NCI-H2196 treated with DMSO at 0.1 percent for 48 hours (cell line): ENCODE data around the gene SHC4.

Experiments
- DNase-seq: peaks from one replicate; lab custom pipeline; 2025; ENCODE audit not compliant: unreplicated experiment; lab: John Stamatoyannopoulos, UW

The SHC4 gene, protein sequence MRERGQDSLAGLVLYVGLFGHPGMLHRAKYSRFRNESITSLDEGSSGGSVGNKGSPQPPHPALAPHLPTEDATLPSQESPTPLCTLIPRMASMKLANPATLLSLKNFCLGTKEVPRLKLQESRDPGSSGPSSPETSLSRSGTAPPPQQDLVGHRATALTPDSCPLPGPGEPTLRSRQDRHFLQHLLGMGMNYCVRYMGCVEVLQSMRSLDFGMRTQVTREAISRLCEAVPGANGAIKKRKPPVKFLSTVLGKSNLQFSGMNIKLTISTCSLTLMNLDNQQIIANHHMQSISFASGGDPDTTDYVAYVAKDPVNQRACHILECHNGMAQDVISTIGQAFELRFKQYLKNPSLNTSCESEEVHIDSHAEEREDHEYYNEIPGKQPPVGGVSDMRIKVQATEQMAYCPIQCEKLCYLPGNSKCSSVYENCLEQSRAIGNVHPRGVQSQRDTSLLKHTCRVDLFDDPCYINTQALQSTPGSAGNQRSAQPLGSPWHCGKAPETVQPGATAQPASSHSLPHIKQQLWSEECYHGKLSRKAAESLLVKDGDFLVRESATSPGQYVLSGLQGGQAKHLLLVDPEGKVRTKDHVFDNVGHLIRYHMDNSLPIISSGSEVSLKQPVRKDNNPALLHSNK

DNA sequence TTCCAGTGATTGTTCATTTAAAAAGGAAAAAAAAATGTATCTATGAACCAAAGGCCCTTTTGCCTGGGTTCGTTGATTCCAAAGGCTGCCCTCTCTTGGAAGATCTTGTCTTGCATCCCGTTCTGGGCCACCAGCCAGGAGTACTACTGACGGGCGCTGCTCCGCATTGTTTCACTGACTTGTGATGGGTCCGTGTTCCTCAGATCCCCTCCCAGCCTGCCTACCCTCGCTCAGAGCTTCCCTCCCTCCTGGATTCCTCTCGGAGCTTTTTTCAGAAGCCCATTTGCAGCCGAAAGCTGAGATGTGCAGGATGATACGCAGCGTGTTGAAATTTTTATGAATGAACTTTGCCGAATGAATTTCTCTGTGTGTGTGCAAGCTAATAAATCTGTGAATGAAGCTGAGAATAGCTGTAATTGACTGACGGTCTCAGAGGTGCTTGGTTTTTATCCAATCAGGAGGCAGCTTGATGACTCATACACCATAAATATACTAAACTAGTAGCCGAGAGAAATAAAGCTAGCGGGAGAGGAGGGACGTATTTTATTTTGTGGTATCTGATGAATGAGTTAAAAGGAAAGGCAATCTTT lies at the start of gene SHC4:
SHC4 (minus strand) TSS at position 396 of the 590 bp plus-strand sequence. CDS start 904 bp downstream, outside the sequence.
- peak; percentile 3 for DNase-seq

DNA sequence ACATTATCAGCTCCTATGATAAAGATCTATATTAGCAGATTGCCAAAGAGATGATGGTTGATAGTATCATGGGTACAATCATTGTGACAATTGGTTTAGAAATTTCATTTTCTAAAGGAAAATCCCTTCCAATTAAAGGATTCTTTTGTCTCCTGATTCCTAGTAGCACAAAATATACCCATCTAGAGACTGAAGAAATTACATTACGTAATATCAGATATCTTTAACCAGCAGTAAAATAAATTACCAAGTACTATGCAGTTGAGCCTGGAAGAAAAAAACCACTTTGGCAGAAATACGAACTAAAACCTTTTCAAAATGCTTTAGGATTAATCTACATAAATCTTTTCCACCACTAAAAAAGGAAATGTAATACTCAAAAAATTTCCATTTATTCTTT lies 35.6 kb upstream of the SHC4 start:
- no peak for DNase-seq

DNA sequence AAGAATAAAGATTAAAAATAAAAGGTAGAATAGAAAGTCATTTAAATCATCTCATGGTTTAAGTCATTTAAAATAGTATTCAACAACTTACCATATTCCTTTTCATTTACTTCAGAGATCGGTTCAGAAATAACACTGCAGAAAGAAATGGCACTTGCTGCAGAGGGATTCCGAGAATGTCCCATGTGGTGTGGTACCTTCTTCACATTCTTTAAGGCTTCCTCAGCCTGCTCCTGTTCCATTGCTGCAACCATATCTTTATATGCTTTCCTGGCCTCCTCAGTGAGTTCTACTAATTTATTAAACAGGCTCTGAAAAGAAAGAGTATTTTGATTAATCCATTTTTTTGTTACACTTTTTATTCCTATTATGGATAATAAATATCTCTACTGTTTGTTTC lies 32.6 kb upstream of the SHC4 start:
- no peak for DNase-seq

DNA sequence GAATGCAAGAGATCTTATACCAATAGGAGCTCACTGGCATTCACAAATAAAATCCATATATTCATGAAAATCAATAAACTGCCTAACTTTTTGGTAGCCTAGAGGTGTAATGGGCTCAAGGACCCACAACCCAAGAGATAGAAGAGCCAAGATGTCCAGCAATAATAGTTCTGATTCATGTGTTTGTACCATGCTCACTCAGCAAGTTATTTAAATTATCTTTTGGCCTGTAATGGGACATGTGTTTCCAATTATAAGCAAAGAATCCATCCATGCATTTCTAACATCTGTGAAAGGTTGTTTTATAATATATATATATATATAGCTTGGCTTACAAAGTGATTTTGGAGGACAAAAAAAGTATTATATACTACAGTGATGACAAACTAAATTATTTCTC lies 29.7 kb upstream of the SHC4 start:
- DNase-seq, result no peak

DNA sequence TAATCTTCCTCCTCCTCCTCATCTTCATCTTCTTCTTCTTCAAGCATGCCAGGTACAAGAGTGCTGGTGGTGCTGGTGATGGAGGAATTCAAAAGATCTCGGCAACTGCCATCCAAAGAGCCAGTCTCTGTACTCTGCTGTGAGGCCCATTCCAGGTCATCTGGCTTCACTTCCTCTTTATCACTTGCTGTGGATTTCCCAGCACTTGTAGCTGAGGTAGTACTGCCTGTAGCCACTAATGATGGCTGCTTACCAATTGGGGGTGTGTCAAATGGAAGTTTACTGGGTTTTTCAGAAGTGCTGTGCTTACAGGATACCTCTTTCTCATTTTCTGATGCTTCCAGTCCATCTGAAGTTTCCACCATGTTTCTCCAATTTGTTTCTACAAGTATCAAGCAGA lies 28.8 kb upstream of the SHC4 start:
- DNase-seq, result no peak

DNA sequence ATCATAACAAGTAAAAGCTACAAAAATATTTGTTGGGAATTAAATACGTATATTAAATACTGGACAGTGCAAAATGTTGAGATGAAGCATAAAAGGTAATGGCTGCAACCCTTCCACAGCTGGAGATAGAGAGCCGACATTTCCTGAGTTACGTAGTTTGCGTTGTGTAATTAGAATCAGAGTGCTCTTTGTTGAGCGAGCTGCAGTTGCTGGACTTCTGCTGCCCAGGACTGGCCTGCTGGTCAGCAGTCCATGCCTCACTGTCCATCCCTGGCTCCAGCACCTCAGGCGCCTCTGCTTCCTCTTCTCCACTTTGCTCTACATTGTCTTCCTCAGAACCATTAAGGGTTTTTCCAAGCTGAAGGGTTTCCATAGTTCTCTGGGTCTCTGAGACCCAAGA lies 28.4 kb upstream of the SHC4 start:
- no peak for DNase-seq

DNA sequence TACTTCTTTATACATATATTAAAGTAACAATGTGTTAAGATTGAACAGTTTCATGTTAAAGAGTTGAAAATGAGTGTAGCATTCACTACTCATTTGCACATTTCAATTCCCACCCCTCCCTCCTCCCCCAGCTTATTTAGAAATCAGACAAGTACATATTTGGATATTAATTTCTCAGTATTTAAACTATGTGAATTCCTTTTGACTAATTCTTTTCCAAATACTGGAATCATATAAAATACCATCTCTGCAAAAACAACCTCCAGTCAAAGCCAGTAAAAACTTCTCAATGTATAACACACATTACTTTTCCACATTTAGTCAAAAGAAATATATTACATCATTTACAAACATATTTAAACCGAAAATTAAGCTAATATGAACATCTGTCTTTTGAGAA lies 25.5 kb upstream of the SHC4 start:
- DNase-seq, result no peak

DNA sequence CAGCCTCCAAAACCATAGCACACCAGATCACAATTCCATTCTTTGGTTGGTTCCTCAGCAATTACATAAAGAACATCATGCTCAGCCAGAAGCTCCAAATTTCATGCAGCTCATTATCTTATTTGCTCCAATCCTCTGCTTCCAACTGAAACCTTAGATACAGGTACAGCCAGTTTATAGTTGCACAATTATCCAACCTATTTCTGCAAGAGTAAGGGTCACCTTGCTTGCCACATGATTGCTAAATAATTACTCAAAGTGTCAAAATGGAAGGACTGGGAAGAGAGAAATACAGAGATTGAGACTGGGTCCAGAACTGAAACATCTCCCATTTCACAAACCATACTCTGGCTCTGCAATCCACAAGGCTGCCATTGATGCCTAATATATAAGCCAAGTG lies 23.4 kb upstream of the SHC4 start:
- no peak for DNase-seq

DNA sequence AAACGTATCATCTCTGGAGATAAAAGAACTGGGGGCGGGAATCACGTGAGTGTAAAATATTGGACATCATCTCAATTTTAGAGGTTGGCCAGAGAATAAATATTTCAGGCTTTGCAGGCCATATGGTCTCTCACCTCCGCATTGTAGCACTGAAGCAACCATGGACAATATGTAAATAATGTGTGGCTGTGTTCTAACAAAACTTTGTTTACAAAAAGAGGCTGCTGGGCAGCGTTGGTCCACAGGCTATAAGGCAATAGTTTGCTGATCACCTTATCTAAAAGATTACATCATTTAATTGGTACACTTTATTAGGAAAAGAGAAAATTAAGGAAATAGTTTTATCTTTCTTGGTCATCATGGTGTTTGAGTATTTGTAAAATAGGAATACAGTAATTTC lies 22.5 kb upstream of the SHC4 start:
- no peak for DNase-seq

DNA sequence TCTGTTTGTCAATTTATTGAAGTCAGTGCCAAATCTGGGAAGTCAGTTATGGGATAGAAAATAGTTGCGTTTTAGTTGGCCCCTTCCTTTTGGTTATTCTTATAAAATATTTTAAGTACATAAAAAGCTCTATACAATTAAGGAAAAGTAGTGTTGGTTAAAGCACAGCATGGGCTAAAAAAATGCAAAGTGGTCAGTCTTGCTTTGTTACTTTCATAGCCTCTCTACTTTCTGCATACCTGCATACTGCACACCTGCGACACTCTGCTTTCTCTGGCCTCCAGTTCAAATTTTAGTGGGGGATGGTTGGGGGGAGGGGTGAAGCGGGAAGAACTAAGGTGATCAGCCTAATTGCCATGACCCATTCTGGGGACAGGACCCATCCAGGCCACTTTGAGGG lies 21.8 kb upstream of the SHC4 start:
- no peak for DNase-seq

DNA sequence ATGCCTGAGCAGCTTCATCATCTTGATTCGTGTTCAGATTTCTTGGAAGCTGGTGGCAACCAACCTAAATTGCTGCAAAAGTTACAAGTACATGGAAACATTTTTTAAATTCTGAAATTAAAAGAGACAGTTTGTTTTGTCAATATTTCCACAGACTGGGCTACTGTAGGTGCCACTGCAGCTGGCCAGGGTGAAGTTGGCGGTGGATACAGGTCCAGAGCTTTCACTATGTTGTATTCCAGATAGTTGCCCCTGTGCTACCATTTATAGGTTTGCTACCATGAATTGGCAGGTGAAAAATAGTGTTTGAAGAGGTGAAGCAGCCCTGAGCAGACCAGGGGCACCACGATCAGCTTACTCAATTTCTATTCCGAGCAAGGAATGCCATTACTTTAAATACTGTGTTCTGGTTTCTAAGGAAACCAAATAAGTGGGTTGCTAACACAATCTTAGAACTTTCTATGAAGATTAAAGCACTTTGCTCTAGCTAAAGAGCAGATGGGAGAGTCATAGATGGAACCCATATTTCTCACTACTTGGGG lies 21.2 kb upstream of the SHC4 start:
- no peak for DNase-seq

DNA sequence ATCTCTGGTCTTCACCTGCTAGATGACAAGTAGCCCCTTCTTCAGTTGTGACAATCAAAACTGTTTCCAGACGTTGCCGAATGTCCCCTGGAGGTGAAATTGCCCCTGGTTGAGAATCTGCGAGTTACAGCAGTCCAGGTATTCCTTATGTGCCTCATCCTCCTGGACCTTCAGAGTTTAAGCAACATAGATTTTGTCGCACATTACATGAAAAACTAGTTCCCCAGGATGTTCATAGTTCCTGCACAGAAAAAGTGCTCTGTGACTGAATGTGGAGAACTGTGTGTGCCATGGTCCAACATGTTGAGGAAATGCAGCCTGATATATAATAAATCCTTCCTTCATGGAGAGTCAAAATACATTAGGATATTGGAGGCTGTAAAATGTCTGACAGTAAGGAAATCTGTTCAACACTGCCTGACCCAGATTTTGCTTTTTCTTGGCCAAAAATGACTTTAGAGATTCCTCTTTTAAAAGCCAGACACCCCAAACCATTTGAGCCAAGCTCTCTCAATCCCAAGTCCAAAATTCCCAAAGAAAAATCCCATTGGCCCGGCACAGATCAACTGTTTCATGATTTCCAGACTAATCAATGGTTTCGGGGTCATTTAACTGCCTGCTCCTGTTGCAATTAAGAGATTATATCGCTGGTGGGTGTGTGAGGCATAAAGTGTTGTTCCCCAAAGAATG lies 20.4 kb upstream of the SHC4 start:
- DNase-seq, result no peak

DNA sequence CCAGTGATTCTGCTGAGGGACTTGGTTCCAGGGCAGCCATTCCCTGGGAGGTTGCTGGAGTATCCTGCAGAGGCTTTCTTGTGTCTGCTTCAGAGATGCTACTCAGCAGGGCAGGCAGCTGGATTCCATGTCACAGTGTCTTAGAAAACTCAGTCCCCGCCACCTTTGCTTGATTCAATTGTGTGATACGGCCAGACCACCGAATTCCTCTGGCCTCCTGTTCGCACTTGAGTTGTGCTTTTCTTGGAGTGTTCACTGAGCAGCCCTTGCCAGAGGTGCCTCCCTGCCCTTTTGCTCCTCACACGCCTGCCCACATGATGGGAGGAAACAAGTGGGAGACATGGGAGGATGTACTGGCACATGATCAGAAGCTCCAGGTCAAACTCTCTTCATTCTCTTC lies 19.6 kb upstream of the SHC4 start:
- DNase-seq, result no peak

DNA sequence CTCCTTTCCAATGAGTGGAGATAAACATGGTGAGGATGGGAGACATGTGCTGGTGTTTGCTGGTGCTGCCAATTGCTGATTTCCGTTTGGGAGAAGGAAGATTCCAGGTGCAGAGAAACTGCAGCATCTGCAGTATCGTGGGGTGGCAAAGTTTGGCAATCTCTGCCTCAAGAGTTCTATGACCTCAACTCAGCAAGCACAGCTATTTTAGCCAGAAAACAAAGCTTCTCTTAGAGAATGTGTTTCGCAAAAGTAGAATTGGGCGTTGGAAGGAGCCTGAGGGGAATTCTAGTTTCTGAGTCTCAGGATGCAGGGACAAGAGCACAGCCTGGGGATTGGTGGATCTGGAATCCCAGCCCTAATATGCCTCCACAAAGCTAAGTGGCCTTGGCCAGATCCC lies 18.2 kb upstream of the SHC4 start:
- DNase-seq, result no peak

DNA sequence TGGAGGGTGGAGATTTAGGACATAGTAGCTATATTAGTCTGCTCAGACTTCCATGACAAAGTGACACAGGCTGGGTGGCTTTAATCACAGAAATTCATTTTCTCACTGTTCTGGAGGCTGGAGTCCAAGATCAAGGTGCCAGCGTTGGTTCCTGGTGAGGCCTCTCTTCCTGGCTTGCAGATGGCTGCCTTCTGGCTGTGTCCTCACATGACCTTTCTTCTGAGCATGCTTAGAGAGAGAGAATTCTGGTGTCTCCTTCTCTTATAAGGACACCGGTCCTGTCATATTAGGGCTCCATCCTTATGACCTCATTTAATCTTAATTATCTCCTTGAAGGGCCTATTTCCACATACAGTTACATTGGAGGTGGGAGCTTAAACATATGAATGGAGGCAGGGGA lies 14.9 kb upstream of the SHC4 start:
- no peak for DNase-seq

DNA sequence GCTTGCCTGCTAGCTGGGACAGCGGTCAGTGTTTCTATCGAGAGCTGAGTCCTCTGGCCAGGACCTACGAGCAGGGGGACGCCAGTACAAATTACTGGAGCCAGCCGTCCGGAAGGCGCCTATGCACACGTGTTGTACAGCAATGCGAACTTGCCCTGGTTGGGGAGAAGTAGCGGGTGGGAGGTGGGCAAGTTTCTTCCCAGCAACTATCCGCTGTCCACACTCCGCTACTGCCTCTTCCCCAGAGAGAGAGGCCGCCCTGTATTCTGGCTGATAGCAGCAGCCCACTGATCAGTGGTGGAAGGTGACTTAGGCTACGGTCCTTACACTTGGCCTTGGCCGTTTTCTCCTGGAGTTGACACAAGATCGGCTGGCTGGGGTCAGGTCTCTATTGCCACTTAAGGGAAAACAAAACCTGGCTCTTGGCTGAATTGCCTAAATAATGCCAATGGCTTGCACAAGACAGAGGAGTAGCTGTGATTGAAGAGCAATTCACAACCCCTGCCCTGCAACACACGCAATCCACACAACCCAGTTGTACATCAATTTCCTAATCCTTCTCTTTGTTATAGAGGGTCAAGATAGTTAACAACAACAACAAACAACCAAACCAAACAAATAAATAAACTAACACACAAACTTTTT lies 12.8 kb upstream of the SHC4 start:
- no peak for DNase-seq

DNA sequence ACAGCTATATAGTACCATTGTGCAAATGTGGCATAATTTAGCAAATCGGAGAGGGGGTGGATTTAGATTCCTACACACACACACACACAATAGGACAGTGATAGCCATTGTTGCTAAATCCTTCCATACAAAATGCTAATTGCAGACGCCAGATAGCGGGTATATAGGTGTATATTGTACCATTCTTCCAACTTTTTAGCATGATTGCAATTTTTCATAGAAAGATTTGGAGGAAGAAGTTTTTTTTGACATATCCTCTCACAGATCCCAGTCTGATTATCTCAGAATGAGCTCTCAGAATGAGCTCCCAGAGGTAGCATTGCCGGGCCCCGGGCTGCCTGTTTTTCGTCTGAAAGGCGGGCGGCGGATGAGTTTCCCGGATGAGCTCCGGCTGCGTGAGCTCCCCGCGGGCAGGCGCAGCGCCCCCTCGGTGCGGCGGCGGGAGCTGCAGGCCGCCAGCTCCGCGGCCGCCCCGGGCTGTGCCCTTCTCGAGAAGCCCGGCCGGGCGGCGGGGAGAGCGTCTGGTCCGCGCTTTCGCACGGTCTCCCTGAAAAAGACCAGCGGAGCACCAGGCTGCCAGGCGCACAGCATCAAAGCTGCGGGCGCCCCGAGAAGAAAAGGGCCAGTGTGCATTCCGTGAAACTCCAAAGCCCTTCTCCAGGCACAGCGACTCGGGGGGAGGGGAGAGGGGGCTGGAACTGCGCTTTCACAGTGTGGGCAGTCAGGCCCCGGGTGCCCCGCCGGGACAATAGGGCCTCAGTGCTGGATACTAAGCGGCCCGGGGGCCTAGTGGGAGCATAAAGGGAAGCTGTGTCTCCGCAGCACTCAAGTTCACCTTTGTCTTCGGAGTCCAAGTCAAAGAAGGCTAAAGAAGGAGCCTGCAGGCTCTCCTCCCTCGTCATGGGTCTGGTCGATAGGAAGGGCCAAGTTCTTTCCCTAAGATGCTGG lies 12.0 kb upstream of the SHC4 start:
- peak; percentile 28 for DNase-seq

DNA sequence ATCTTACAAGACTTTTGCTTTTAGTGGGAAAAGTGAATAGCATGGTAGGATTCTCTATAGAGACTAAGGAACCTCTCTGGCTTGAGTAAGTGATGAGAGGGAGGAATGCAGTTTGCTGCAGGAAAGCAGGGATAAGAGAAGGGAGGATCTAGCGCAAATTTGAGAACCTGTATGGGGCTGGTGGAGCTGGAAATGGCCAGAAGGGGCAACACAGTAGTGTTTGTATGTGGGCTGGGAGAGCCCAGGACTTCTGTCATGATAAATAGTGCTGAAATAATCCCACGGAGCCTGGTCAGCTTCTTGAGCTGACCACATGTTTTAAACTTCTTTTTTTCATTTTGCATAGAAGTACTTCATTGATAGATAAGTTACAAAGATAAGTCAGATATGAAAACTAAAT lies 11.2 kb upstream of the SHC4 start:
- no peak for DNase-seq

DNA sequence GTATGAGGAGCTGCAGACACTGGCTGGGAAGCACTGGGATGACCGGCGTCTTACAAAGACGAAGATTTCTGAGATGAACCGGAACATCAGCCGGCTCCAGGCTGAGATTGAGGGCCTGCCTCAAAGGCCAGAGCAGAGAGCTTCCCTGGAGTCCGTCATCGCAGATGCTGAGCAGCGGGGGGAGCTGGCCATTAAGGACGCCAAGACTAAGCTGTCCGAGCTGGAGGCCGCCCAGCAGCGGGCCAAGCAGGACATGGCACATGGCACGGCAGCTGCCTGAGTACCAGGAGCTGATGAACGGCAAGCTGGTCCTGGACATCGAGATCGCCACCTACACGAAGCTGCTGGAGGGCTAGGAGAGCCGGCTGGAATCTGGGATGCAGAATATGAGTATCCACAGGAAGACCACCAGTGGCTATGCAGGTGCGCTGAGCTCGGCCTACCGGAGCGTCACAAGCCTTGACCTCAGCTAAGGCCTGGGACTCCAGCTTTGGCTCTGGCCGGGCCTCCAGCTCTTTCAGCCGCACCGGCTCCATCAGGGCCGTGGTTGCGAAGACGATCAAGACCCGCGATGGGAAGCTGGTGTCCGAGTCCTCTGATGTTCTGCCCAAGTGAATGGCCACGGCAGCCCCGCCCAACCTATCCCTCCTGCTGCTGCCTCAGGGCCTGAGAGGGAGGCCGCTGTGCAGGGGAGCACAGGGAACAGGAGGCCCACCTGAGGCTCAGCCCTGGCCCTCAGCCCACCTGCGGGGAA lies 9.2 kb upstream of the SHC4 start:
- DNase-seq, result no peak
